Stimulated activated CD4-positive, alpha-beta T cell treated with anti-CD3 and anti-CD28 coated beads, Interleukin-12 subunit alpha, Interleukin-12 subunit beta, amount 100 ng/mL, for 4 hours (primary cell): ENCODE measurements around the gene PRSS57.
A peak's percentile ranks its signal among the peaks of the same experiment; 100 is the strongest.
"Not testable (repeated sequence)": the region's sequence is repeated elsewhere in the genome, so short reads cannot be mapped to it uniquely, and the experiment has no call there.

Experiments
- DNase-seq: peaks from one replicate; pipeline ENCODE4 v3.0.0-alpha.2; 2020

The PRSS57 gene

GRCh38 chr19:666985-667573 lies 28.2 kb downstream of the PRSS57 start:
- not testable (repeated sequence) for DNase-seq

GRCh38 chr19:664913-665443 lies 30.3 kb downstream of the PRSS57 start:
- DNase-seq = peak; percentile 84

GRCh38 chr19:663682-664117 lies 31.6 kb downstream of the PRSS57 start:
- DNase-seq = no peak

- peak; percentile 98 for DNase-seq
These were observed 32.1 kb downstream of the PRSS57 start, which contains the start of gene RNF126 for GRCh38 chr19:662962-663681. RNF126 (minus strand) TSS chr19:663214; CDS start chr19:663121, 93 bp downstream.

- peak; percentile 69 for DNase-seq
These were observed 32.9 kb downstream of the PRSS57 start for GRCh38 chr19:662207-662961.

GRCh38 chr19:661427-662196 lies 33.6 kb downstream of the PRSS57 start:
- peak; percentile 61 for DNase-seq

GRCh38 chr19:660793-661426 lies 34.3 kb downstream of the PRSS57 start:
- no peak for DNase-seq

GRCh38 chr19:658916-659839 lies 36.1 kb downstream of the PRSS57 start:
- DNase-seq = no peak

- no peak for DNase-seq
These were observed 37.0 kb downstream of the PRSS57 start for GRCh38 chr19:658059-658839.

GRCh38 chr19:657611-658010 lies 37.6 kb downstream of the PRSS57 start:
- no peak for DNase-seq

GRCh38 chr19:656751-657559 lies 38.3 kb downstream of the PRSS57 start:
- no peak for DNase-seq

- DNase-seq = no peak
These were observed 39.6 kb downstream of the PRSS57 start for GRCh38 chr19:655691-656090.

GRCh38 chr19:653425-653824 lies 41.8 kb downstream of the PRSS57 start:
- no peak for DNase-seq

- DNase-seq = no peak
These were observed 42.5 kb downstream of the PRSS57 start for GRCh38 chr19:652467-653389.

- DNase-seq = no peak
These were observed 43.3 kb downstream of the PRSS57 start for GRCh38 chr19:651991-652390.

GRCh38 chr19:651114-651818 lies 44.0 kb downstream of the PRSS57 start:
- no peak for DNase-seq

- DNase-seq = no peak
These were observed 45.1 kb downstream of the PRSS57 start for GRCh38 chr19:650121-650520.
